RWPE1 (cell line): Measurements from ENCODE around the gene DCDC1.

Experiments
- CTCF ChIA-PET: fragments of 350-600 bp; sonication (Branson Sonifier 250); formaldehyde crosslinking; extraction: SDS; loops from one replicate; lab custom pipeline; 2021; lab: Yijun Ruan, JAX
- POLR2A ChIA-PET: fragments of 400-600 bp; formaldehyde crosslinking; extraction: SDS; loops from one replicate; lab custom pipeline; 2020; ENCODE audit warnings: antibody characterized with exemption; ENCODE audit not compliant: low non-redundant PET; lab: Yijun Ruan, JAX
- DNase-seq: peaks from one replicate; pipeline ENCODE4 v3.0.0; 2012; ENCODE audit warnings: low spot score
- H3K27ac ChIP-seq: fragments of 450-650 bp; 2 replicates; pipeline ENCODE4 v1.5.1; 2017
- CTCF ChIP-seq: fragments of 450-650 bp; conservative IDR thresholded peaks from 2 replicates; pipeline ENCODE4 v1.5.1; 2017; ENCODE audit warnings: low read depth, mild to moderate bottlenecking

DCDC1 gene

GRCh38 chr11:30868626-30869081 lies 500.9 kb downstream of the DCDC1 start:
- CTCF ChIA-PET: no interaction called here
- TF ChIP-seq CTCF: no peak
- no peak overlapping the region for H3K27ac ChIP-seq

GRCh38 chr11:30863209-30863608 lies 506.3 kb downstream of the DCDC1 start:
- ChIA-PET CTCF (no interaction called here), POLR2A (no interaction called here)
- no peak overlapping the region for H3K27ac ChIP-seq
- DNase-seq: no peak
- TF ChIP-seq CTCF: no peak

More at GRCh38 chr11:30868626-30869081, 500.9 kb downstream of the DCDC1 start:
- POLR2A ChIA-PET: no interaction called here
- DNase-seq: no peak

GRCh38 chr11:30861531-30861930 lies 508.0 kb downstream of the DCDC1 start:
- DNase-seq: no peak
- no peak for TF ChIP-seq CTCF
- POLR2A ChIA-PET: no interaction called here
- no peak overlapping the region for H3K27ac ChIP-seq
- CTCF ChIA-PET: no interaction called here

- ChIA-PET CTCF (no interaction called here), POLR2A (no interaction called here)
- no peak for DNase-seq
- TF ChIP-seq CTCF: no peak
- H3K27ac ChIP-seq: no peak overlapping the region
Observed at GRCh38 chr11:30861064-30861463, 508.5 kb downstream of the DCDC1 start.

- TF ChIP-seq CTCF: no peak
- H3K27ac ChIP-seq: no peak overlapping the region
- POLR2A ChIA-PET: no interaction called here
- CTCF ChIA-PET: no interaction called here
- no peak for DNase-seq
Observed at GRCh38 chr11:30860146-30860545, 509.4 kb downstream of the DCDC1 start.

GRCh38 chr11:30859669-30860068 lies 509.9 kb downstream of the DCDC1 start:
- TF ChIP-seq CTCF: no peak
- no peak for DNase-seq
- CTCF ChIA-PET: no interaction called here
- H3K27ac ChIP-seq: no peak overlapping the region
- POLR2A ChIA-PET: no interaction called here
